ENCODE data around the gene SLC41A3. TPM values are rescaled to one million over a fixed set of nuclear protein-coding genes. Genes with fewer than 3 reads are reported as not detected.

Gene SLC41A3
- total RNA-seq, 1 experiment from 2014 or later, result 35.5 TPM

DNA sequence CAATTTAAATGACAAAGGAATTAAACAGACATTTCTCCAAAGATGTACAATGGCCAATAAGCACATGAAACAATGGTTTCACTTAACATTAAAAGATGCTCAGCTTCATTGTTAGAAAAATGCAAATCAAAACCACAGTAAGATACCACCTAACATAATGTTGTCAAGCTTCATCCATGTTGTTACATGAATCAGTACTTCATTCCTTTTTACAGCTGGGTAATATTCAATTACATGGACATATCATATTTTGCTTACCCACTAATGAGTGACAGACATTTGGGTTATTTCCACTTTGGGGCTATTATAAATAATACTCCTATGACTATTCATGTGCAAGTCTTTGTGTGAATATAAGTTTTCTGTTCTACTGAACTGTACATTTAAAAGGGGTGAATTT lies 7.8 kb downstream of the SLC41A3 start:
- Histone ChIP-seq H2BK5ac (ENCODE audit: insufficient read length, low read length) (no peak overlapping the region), H3K56ac (ENCODE audit: insufficient read length, low read depth, low read length) (no peak overlapping the region), H3T11ph (ENCODE audit: low read length) (no peak overlapping the region), H3K14ac (ENCODE audit: insufficient read depth, low read length) (no peak overlapping the region), H3K4me1 (ENCODE audit: insufficient read depth, low read length) (no peaks in the 10 kb centered on the region), H2BK12ac (ENCODE audit: insufficient read length, low read depth, low read length) (no peak overlapping the region), H4K5ac (ENCODE audit: insufficient read length, low read depth, low read length) (no peak overlapping the region), H4K8ac (replicated peaks; ENCODE audit: insufficient read length, low read depth, low read length) (no peak overlapping the region), H3K27me3 (ENCODE audit: insufficient read depth, low read length) (no peaks in the 10 kb centered on the region), H3K9ac (ENCODE audit: extremely low read depth, insufficient read length, low read length) (no peak overlapping the region), H3K79me1 (ENCODE audit: insufficient read depth, low read depth, low read length, poor library complexity, severe bottlenecking) (peaks cover 3% of the 10 kb centered on the region), H3K9me3 (ENCODE audit: control insufficient read depth, low read depth, low read length) (no peaks in the 10 kb centered on the region), H3K23ac (ENCODE audit: insufficient read length, low read depth, low read length) (no peak overlapping the region), H3K4me2 (ENCODE audit: insufficient read depth, insufficient read length, low read length) (no peak overlapping the region), H2AFZ (ENCODE audit: low read length) (no peak overlapping the region), H3K23me2 (ENCODE audit: insufficient read length, low read depth, low read length, poor library complexity, severe bottlenecking) (no peaks in the 10 kb centered on the region), H4K91ac (ENCODE audit: insufficient read length, low read depth, low read length) (no peak overlapping the region), H4K20me1 (ENCODE audit: control insufficient read depth, insufficient read depth, insufficient read length) (no peaks in the 10 kb centered on the region), H2BK120ac (ENCODE audit: low read depth, low read length, poor library complexity, severe bottlenecking) (no peak overlapping the region), H3K18ac (ENCODE audit: insufficient read length, low read depth, low read length) (no peak overlapping the region), H2AK5ac (ENCODE audit: insufficient read length, low read length) (no peak overlapping the region), H3K4ac (ENCODE audit: low read depth, low read length) (no peak overlapping the region), H3K27ac (ENCODE audit: insufficient read length, low read depth, low read length) (no peak overlapping the region), H3K79me2 (ENCODE audit: insufficient read depth, low read length) (no peaks in the 10 kb centered on the region), H2BK15ac (ENCODE audit: low read depth, low read length) (no peak overlapping the region), H2BK20ac (ENCODE audit: low read depth, low read length, poor library complexity, severe bottlenecking) (no peak overlapping the region)
- peaks cover 3 to 10% (median 8%) of the 10 kb centered on the region in 3 experiments for H3K36me3 Mint-ChIP-seq (ENCODE audit: insufficient read depth in 1 of 3, low read depth in 3 of 3)
- H3K27ac Mint-ChIP-seq, result no peak overlapping the region
- 0 out of 4 replicates have a peak, but pooled peaks cover 0 to 7% of the 10 kb centered on the region in 2 experiments for H3K4me1 Mint-ChIP-seq
- H3K27me3 Mint-ChIP-seq (ENCODE audit: low read depth), result no peaks in the 10 kb centered on the region
- TF ChIP-seq, protein P1, sequence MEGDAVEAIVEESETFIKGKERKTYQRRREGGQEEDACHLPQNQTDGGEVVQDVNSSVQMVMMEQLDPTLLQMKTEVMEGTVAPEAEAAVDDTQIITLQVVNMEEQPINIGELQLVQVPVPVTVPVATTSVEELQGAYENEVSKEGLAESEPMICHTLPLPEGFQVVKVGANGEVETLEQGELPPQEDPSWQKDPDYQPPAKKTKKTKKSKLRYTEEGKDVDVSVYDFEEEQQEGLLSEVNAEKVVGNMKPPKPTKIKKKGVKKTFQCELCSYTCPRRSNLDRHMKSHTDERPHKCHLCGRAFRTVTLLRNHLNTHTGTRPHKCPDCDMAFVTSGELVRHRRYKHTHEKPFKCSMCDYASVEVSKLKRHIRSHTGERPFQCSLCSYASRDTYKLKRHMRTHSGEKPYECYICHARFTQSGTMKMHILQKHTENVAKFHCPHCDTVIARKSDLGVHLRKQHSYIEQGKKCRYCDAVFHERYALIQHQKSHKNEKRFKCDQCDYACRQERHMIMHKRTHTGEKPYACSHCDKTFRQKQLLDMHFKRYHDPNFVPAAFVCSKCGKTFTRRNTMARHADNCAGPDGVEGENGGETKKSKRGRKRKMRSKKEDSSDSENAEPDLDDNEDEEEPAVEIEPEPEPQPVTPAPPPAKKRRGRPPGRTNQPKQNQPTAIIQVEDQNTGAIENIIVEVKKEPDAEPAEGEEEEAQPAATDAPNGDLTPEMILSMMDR (conservative IDR thresholded peaks at IDR 0.05), result no peak
- no peaks in the 10 kb centered on the region; a peak in 2 of 5 replicates for H3K9me3 Mint-ChIP-seq
- DNase-seq, result no peak
- H3K4me3 Mint-ChIP-seq, result no peak overlapping the region
